ENCODE measurements around the gene PRPH2.

DNA sequence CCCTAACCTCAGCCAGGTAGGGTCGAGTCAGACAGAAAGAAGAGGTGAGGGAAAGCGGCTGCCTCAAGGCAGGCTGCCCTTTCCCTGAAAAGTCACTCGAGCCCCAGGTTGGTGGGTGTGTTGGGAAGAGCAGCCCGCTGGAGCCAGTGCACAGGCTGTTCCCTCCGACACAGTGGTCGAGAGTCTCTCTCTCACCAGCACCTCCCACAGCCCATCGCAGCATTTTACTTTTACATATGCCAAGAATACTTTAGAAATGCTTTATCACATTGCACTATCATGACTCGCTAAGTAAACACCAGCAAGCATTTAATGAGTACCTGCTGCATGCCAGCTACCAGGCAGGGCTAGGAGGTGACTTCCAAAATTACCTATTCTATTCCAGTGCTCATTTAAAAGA is 1.7 kb downstream of the PRPH2 start:
- TF ChIP-seq, protein P1, sequence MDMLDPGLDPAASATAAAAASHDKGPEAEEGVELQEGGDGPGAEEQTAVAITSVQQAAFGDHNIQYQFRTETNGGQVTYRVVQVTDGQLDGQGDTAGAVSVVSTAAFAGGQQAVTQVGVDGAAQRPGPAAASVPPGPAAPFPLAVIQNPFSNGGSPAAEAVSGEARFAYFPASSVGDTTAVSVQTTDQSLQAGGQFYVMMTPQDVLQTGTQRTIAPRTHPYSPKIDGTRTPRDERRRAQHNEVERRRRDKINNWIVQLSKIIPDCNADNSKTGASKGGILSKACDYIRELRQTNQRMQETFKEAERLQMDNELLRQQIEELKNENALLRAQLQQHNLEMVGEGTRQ (CRISPR knock-in tag; IDR thresholded peaks at IDR 0.05) = no peak
- TF ChIP-seq RORB (CRISPR knock-in tag; IDR thresholded peaks at IDR 0.05) (no peak), CTCF (IDR thresholded peaks at IDR 0.05) (no peak), ZBTB21 (CRISPR knock-in tag; IDR thresholded peaks at IDR 0.05; ENCODE audit: borderline replicate concordance) (no peak), AFF4 (CRISPR knock-in tag; IDR thresholded peaks at IDR 0.05; ENCODE audit: borderline replicate concordance) (no peak), ZNF232 (CRISPR knock-in tag; IDR thresholded peaks at IDR 0.05) (no peak), ATF6 (CRISPR knock-in tag; IDR thresholded peaks at IDR 0.05) (no peak), GTF2I (CRISPR knock-in tag; conservative IDR thresholded peaks at IDR 0.05) (no peak), ZNF396 (CRISPR knock-in tag; IDR thresholded peaks at IDR 0.05; ENCODE audit: borderline replicate concordance) (no peak)
- TF ChIP-seq, protein P2, sequence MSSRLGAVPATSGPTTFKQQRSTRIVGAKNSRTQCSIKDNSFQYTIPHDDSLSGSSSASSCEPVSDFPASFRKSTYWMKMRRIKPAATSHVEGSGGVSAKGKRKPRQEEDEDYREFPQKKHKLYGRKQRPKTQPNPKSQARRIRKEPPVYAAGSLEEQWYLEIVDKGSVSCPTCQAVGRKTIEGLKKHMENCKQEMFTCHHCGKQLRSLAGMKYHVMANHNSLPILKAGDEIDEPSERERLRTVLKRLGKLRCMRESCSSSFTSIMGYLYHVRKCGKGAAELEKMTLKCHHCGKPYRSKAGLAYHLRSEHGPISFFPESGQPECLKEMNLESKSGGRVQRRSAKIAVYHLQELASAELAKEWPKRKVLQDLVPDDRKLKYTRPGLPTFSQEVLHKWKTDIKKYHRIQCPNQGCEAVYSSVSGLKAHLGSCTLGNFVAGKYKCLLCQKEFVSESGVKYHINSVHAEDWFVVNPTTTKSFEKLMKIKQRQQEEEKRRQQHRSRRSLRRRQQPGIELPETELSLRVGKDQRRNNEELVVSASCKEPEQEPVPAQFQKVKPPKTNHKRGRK (CRISPR knock-in tag; IDR thresholded peaks at IDR 0.05; ENCODE audit: borderline replicate concordance) = no peak
